Lower leg skin (tissue), 4 donors: ENCODE measurements around the gene ACSS3. TPM values are rescaled to one million over a fixed set of nuclear protein-coding genes. Genes with fewer than 3 reads are reported as not detected.

Experiments
- DNase-seq, 2 donors: peaks; one replicate each; pipeline ENCODE4 v3.0.0-alpha.2; 2019; ENCODE audit warnings: low spot score in 2 of 2
- H3K4me3 ChIP-seq: fragments of 200-600 bp; sonication (generic); 2 replicates; pipeline ENCODE4 v1.5.1; 2017; ENCODE audit warnings: mild to moderate bottlenecking, low read depth; ENCODE audit not compliant: poor library complexity, severe bottlenecking
- POLR2A ChIP-seq, 2 donors: fragments of 450-650 bp; IDR thresholded peaks; one replicate each; pipeline ENCODE4 v1.6.1; 2016 to 2017; ENCODE audit warnings: antibody characterized with exemption in 2 of 2, mild to moderate bottlenecking in 1 of 2, moderate library complexity in 1 of 2
- WGBS, 2 donors: methylation state at CpG; one replicate each; pipeline ENCODE4 v1.1.5; 2018; 5-methylcytosine and 5-hydroxymethylcytosine counted together
- intact Hi-C: fragments of 100-400 bp; cut with DNase I; formaldehyde crosslinking; loops from one replicate; pipeline ENCODE4 v1.15.0; 2023; ENCODE audit warnings: low total_unique reads
- total RNA-seq, 4 donors: library from RNA; depleted of rRNA; stranded (reverse); fragments of >200 nt; gene quantifications; one replicate each; pipeline ENCODE4 v1.1.0, GENCODE V29; 2016
- TF ChIP-seq, protein P1 (sequence below), 3 donors: fragments of 450-650 bp; IDR thresholded peaks; one replicate each; pipeline ENCODE4 v1.5.1; 2016; ENCODE audit warnings: antibody characterized with exemption in 3 of 3, mild to moderate bottlenecking in 3 of 3, moderate library complexity in 2 of 3

The ACSS3 gene
- total RNA-seq, 4 donors from 2014 or later = 3.0 to 8.6 (median 6.6) TPM

DNA sequence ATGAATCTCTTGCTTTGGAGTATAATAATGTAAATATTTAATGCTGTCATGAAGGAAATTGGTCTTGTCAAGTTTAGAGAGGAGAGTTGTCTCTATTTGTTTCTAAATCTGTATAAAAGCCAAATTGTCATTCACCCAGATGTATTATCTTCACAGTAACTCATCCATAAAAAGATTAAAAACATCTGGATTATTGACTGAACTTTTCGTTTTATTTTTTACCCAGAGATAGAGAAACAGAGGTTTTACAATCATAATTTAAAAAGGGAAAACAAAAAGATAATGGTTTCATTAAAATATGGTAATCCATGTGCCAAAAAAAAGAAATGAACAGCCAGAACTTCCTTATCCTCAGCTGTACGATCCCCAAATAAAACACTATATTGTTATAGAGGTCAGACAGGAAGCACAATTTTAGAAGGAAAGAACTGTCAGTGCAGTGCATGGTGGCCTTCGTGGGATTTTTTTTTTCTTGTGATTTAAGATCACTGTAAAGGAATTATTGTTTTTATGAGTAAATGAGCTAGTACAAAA, 125.9 kb downstream of the ACSS3 start:
- no peak for DNase-seq
- WGBS, 2 donors = 26 to 34% methylated on average over 3 of the region's 3 CpGs
- no peak overlapping the region for H3K4me3 ChIP-seq
- TF ChIP-seq, protein P1, sequence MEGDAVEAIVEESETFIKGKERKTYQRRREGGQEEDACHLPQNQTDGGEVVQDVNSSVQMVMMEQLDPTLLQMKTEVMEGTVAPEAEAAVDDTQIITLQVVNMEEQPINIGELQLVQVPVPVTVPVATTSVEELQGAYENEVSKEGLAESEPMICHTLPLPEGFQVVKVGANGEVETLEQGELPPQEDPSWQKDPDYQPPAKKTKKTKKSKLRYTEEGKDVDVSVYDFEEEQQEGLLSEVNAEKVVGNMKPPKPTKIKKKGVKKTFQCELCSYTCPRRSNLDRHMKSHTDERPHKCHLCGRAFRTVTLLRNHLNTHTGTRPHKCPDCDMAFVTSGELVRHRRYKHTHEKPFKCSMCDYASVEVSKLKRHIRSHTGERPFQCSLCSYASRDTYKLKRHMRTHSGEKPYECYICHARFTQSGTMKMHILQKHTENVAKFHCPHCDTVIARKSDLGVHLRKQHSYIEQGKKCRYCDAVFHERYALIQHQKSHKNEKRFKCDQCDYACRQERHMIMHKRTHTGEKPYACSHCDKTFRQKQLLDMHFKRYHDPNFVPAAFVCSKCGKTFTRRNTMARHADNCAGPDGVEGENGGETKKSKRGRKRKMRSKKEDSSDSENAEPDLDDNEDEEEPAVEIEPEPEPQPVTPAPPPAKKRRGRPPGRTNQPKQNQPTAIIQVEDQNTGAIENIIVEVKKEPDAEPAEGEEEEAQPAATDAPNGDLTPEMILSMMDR (IDR thresholded peaks at IDR 0.05) = no peak
- intact Hi-C loops = no loop called here

DNA sequence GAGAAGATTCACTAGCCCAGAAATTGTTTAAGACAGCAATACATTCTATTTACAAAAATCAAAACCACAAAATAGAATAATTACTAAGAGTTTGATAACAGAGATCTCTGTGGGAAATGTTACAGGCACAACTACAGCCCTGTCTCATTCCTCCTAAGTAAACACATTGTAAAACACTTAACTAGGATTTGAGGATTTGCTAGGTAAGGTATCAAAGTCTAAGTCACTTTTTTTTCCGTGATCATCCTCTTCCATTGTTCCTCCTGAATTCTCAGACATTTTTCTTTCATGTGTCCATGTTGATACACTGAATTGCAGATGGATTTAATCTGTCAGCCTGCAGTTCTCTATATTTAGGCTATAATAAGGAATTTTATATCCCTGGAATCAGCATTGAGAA, 127.5 kb downstream of the ACSS3 start:
- intact Hi-C loops = no loop called here
- no peak for DNase-seq
- H3K4me3 ChIP-seq = no peak overlapping the region
- no peak for TF ChIP-seq POLR2A (IDR thresholded peaks at IDR 0.05)
- TF ChIP-seq, protein P1 (IDR thresholded peaks at IDR 0.05) = no peak
- 91 to 93% methylated on average over 1 of the region's 1 CpG for WGBS, 2 donors

GRCh38 chr12:81206429-81206828, 128.6 kb downstream of the ACSS3 start:
- H3K4me3 ChIP-seq = no peak overlapping the region
- WGBS, 2 donors = 76 to 81% methylated on average over 2 of the region's 2 CpGs
- no peak for DNase-seq
- intact Hi-C loops = no loop called here
- TF ChIP-seq, protein P1 (IDR thresholded peaks at IDR 0.05) = no peak
- no peak for TF ChIP-seq POLR2A (IDR thresholded peaks at IDR 0.05)

- H3K4me3 ChIP-seq = no peak overlapping the region
- intact Hi-C loops = no loop called here
- TF ChIP-seq POLR2A (IDR thresholded peaks at IDR 0.05) = no peak
- WGBS, 2 donors = 93 to 96% methylated on average over 1 of the region's 1 CpG
- DNase-seq = no peak
Measured at GRCh38 chr12:81207173-81207572, 129.3 kb downstream of the ACSS3 start.

DNA sequence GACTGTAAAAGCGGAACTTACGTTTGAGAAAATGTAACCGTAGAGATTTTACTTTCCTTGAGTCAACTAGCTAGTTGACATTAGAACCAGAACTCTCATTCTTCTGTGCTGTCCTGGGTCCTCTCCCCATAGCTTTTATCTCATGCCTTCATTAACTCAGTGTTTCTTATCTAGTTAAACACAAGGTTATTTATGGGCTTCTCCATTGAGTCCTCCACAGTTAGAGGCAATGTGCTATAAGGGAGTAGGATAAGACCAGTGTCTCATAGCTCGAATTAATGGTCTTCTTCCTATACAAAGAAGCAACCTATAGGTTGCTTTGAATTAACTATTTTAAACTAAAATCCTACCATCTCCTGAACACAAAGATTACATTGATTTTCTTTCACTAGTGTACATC, 129.8 kb downstream of the ACSS3 start:
- intact Hi-C loops = no loop called here
- H3K4me3 ChIP-seq = no peak overlapping the region
- DNase-seq = no peak
- WGBS, 2 donors = 83 to 88% methylated on average over 4 of the region's 4 CpGs
- no peak for TF ChIP-seq POLR2A (IDR thresholded peaks at IDR 0.05)
- TF ChIP-seq, protein P1 (IDR thresholded peaks at IDR 0.05) = no peak

DNA sequence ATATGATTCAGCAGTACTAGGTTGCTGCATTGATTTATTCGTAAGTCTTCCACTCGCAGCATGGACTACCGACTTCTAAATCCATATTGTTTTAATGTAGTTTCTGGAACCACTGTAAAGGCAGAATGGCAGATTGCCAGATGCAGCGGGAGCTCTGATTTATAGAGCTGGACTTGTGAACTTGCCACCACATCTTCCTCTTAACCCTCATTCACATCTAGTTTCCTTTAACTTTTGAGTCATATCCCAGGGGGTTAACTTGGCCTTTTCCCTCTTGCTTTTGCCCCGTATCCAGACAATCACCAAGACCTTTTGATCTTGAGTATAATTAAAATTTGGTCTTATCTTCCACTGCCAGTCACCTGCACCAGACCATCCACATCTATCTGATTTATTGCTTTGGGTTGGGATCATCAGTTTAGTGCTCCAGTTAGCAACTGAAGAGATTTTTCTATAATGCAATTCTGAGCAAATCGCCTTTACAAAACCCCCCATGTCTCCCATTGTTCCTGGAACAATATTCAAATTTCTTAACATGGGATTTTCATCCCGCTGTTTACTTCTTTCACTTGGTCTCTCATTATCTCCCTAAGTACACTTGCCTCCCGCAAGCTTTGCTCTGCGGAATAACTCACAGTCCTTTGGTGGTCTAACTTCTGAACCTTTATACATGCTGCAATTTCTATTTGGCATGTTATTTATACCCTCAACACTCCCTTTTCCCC, 130.5 kb downstream of the ACSS3 start:
- DNase-seq = no peak
- intact Hi-C loops = no loop called here
- 64 to 70% methylated on average over 9 of the region's 9 CpGs for WGBS, 2 donors
- no peak for TF ChIP-seq POLR2A (IDR thresholded peaks at IDR 0.05)
- TF ChIP-seq, protein P1 (IDR thresholded peaks at IDR 0.05) = no peak
- no peak overlapping the region for H3K4me3 ChIP-seq
